HG03442 (cell line): ENCODE data around the gene LTB4R.
A peak's percentile ranks its signal among the peaks of the same experiment; 100 is the strongest.
"Not testable (repeated sequence)": the region's sequence is repeated elsewhere in the genome, so short reads cannot be mapped to it uniquely, and the experiment has no call there.

Experiments used
- ATAC-seq: cut with Tn5 transposase; IDR thresholded peaks from one replicate; pipeline ENCODE4 v1.9.1; 2021; ENCODE audit warnings: mild to moderate bottlenecking, moderate library complexity; ENCODE audit not compliant: unreplicated experiment

The LTB4R gene

DNA sequence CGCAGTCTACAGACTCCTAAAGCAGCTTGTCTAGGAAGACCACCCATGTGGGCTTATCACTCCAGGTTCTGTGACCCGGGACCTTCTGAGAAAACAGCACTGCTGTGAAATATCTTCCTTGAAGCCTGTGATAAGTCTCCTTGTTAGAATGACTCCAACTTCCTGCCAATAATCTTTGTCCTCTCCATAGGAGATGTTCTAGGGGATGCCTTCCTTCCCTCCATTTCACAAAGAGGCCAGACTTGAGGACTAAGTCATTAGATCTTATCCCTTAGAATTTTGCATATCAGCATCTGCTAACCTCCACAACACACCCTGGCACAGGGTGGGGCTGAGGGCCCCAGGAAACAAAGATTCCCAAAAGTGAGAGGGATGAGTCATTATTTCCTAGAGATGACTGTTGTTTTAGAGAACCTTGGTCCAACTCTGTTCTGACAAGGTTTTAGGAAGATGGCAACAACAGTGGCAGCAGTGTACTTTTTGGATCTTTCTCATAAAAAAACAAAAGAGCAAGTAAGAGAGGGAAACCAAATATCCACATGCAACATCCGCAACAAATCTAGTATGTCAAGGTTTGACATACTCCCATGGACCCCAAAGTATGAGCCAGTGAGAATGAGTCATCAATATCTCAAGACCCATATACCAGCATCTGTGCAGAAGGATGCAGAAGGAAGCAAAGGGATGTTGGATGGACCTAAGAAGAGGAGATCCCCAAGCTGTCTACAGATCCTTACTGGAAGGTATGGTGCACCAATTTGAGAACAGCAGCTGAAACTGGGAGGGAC, 6.0 kb downstream of the LTB4R start:
- ATAC-seq: no peak

- ATAC-seq: no peak
Measured at GRCh38 chr14:24321212-24321975, 10.1 kb downstream of the LTB4R start.

GRCh38 chr14:24322672-24323071, 11.4 kb downstream of the LTB4R start:
- no peak for ATAC-seq

- ATAC-seq: no peak
Measured at GRCh38 chr14:24323341-24323740, 12.0 kb downstream of the LTB4R start.

GRCh38 chr14:24324024-24324423, 12.7 kb downstream of the LTB4R start:
- ATAC-seq: no peak

- ATAC-seq: no peak
Measured at GRCh38 chr14:24325041-24325530, 13.8 kb downstream of the LTB4R start.

DNA sequence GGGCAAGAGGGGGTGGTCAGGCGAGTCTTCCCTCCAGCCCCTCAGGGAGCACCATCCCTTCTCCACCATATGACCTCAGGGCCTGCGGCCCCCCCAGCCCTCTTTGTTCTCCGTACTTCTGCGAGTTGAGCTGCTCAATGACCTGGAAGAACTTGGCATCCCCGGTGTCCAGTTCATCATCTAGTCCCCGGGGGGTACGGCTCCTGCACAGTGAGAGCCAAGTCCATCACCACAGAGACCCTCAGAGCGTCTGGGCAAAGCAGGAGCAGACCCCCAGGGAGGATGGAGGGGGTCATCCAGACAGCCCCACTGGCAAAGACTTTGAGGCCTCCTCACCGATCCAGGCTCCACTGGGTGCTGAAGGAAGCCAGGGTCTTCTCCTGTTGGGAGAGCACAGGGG, 14.7 kb downstream of the LTB4R start:
- ATAC-seq: no peak

- ATAC-seq: no peak
Measured at GRCh38 chr14:24327303-24327702, 16.0 kb downstream of the LTB4R start.

DNA sequence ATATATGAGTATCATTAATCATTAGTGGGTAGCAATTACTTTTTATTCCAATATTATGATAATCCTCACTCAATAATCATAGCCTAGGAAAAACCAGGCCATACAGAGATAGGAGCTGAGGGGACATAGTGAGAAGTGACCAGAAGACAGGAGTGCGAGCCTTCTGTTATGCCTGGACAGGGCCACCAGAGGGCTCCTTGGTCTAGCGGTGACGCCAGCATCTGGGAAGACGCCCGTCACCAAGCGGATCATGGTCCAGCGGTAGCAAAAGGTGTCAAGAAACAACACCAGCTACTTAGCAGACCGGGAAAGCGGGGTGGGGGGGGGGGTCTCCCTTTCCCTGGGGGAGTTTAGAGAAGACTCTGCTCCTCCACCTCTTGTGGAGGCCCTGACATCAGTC, 16.6 kb downstream of the LTB4R start:
- not testable (repeated sequence) for ATAC-seq

GRCh38 chr14:24329073-24329663, 17.9 kb downstream of the LTB4R start:
- ATAC-seq: no peak

GRCh38 chr14:24329736-24330135, 18.4 kb downstream of the LTB4R start:
- ATAC-seq: no peak

DNA sequence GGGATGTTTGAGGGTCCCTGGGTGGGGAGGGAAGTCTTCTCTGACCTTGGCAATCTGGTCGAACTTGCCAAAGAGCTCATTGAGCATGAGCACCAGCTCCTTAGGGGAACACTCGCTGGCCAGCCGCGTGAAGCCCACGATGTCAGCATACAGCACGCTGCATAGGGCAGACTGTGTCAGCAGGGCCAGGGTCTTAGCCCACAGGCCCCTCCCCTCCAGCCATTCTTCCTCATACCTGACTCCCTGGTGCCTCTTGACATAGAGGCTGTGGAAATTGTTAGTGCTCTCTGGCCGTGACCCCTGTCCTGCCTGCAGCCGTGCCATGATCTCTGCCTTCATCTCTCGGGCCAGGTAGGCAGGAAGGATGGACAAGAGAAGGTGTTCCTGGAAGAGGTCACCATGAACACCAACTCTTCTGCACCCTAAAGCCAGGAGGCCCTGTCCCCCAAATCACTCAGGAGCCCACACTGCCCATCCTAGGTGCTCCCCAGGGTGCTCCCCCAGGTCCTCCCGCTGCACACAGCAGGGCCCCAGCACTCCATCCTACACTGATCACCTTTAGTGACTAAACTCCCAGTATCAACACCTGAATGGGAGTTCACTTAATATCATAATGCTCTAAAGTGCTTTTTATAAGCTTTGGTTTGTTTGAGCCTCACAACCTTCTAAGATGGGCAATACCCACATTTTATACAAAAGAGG, 19.8 kb downstream of the LTB4R start:
- ATAC-seq: no peak

DNA sequence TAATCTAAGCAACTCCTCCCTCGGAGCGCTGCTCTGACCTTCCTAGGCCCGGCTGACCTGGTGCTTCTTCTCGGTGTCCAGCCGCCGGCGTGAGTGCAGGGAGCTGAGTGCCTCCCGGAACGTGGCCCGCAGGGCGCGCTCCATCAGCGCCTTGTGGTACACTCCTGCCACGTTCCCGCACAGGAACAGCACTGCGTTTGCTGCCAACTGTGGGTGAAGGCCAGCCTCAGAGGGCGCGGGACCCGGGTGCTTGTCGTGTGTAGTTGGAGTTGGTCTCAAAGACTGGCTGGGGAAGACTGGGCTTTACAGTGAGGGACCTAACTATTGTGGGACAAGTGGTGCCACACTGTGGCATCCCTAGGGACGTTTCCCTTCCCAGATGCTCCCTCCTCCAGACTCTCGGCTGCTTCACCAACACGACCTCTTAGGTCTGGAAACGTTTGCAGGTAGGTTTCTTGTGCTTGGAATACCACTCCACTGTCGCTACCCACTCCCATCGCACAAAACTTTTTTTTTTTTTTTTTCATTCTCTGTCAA, 20.5 kb downstream of the LTB4R start:
- ATAC-seq: no peak

DNA sequence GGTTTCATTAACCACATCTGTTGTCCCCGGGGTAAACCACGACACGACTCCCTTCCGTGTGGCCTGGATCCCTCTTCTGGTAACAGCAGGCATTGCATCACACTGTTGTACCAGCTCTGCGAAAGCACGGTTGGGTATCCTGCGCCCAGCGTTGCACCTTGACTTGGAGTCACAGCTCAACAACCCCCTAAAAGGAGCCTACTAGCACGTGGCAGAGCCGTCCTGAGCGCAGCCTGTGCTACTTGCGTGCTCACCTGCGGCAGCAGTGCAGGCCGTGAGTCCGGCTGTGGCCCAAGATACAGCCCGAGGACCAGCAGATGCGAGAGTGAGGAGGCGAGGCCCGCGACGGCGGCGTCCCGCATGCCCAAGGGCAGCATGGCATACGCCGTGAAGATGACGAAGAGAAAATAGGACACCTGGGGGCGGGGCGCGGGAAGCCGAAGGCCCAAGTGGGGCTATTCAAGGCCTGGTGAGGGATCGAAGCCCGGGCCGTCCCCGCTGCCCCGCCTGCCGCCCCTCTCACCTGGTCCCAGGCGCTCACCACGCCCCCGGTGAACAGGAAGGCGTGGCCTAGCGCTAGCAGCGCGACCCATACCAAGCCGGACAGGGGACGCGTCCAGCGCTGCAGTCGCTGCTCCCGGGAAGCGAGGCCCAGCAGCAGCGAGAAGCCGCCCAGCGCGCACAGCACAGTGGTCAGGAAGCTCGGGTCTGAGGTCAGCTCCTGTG, 21.1 kb downstream of the LTB4R start:
- ATAC-seq: peak; percentile 85

GRCh38 chr14:24334431-24335291, 23.4 kb downstream of the LTB4R start, which contains the start of gene ADCY4:
TSS of gene ADCY4 (minus strand) at chr14:24335071. CDS start at chr14:24334652, 419 bp downstream.
- ATAC-seq: no peak

- ATAC-seq: no peak
Measured at GRCh38 chr14:24335461-24336171, 24.3 kb downstream of the LTB4R start.

- no peak for ATAC-seq
Measured at GRCh38 chr14:24337144-24337823, 26.0 kb downstream of the LTB4R start.

DNA sequence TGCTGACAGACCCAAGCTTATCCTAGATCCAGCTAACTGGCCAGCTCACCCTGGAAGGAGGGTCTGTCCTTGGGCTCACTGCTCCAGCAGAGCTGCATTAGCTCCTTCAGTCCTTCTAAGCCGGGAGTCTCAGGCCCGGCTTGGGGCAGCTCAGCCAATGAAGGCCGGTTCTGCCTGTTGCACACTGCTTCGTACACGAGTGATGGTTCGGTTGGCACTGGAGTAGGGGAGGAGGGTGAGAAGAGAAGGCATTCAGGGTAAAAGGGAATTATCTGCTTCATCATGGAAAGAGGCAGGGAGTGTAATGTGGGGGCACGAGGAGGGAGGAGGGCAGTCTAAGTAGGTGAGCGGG, 26.5 kb downstream of the LTB4R start:
- no peak for ATAC-seq
